Measurements from ENCODE around the gene HOXA11.
A peak's percentile ranks its signal among the peaks of the same experiment; 100 is the strongest.

HOXA11 gene

DNA sequence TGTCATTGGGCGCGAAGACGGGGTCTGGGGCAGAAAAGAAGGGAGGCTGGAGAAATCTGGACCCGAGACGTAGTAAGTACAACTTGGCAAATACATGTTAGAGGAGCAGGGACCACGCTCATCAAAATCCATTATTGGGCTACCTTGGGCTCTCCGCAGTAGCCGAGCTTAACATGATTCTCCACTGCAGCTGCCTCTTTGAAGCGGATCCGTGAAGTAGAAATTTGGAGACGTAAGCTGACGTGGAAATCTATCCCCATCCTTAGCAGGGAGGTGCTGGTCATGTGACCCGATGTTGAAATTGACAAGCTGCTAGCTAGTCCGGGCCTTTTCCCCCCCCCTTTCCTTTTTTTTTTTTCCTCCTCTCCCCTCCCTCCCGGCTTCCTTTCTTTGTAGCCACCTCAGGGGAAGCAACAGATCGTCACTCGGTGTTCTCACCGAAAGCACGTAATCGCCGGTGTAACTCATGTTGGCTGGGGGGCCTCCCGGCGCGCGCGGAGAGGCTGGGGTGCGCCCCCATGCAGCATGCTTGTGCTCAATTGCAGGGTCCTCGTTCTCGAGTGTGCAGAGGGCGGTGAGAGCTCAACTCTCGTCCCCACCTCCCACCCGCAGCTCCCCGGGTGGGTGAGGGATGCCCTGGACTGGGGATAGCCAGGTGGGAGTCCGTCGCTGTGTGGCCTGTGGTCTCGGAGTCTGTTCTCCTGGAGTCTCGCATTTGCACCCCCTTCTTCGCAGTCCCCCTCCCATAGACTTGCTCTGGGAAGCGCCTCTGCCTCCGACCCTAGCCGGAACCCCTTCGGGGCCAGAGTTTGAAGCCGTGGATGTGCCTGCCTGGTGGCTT is at the start of gene HOXA11:
HOXA11 (minus strand) TSS at position 220 of the 841 bp plus-strand sequence; CDS start at position 132, 88 bp downstream.
- DNase-seq (ENCODE audit: low read depth in 2 of 3, low spot score in 2 of 3), result peak in 1 of 3 experiments; percentile 0

DNA sequence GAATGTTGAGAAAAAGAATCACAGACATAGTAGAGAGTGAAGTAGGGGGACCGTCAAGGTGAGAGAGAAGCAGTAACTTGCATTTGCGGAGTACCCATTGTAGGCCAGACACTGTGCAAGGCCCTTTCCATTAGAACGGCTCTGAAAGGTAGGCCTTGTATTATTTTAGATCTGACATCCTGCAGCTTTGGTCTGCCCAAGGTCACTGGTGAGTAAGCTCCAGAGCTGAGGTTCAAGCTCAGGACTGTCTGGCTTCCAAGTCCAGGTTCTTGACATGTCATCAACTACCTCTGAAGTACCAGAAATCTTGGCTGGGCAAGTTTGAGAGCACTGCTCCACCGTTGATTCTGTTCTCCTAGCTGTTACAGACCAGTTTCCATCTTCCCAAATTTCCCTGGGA is 44.4 kb upstream of the HOXA11 start:
- DNase-seq (ENCODE audit: low read depth in 2 of 3, low spot score in 2 of 3), result no peak

DNA sequence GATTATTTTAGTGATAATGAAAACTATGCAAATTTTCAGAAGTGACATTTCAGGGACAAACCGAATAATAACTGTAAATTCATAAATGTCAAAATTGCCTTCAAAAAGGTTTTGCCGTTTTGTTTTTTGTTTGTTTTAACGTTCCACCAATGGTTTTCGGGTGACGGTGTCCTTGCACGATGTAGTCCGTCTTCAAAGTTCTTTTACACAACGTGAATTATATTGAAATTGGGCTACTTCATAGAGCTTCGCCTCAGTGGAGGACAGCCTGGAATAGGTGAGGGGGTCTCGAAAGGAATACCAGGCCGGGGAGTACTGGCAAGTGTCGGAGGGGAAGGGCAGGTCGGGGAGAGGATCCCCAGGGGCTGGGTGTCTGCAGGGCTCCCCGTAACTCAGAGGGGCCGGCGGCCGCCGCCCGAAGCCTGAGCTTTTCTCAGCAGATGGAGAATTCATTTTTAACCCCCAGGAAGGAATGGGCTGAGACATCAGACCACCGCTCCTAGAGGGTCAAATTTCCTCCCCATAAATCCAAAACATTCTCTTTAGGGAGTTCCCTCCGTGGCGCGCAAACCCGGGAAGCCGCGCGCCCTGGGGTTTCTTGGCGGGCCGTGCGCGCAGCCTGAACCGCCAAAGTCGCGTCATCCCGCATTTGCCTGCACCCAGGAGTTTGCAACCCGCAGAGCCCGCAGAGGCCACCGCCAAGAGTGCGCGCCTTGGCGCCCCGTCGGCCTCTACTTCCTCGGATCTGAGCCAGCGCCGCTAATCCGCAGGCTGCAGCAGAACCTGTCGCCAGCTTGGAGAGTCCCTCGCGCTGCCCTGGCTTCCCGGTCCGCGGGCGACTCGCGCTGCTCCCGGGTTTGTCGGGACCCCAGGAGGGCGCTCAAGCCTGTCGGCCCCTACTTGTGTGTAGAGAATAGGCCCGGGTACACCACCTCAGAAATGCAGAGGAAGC is 40.2 kb upstream of the HOXA11 start:
- no peak for DNase-seq (ENCODE audit: low read depth in 2 of 3, low spot score in 2 of 3)

DNA sequence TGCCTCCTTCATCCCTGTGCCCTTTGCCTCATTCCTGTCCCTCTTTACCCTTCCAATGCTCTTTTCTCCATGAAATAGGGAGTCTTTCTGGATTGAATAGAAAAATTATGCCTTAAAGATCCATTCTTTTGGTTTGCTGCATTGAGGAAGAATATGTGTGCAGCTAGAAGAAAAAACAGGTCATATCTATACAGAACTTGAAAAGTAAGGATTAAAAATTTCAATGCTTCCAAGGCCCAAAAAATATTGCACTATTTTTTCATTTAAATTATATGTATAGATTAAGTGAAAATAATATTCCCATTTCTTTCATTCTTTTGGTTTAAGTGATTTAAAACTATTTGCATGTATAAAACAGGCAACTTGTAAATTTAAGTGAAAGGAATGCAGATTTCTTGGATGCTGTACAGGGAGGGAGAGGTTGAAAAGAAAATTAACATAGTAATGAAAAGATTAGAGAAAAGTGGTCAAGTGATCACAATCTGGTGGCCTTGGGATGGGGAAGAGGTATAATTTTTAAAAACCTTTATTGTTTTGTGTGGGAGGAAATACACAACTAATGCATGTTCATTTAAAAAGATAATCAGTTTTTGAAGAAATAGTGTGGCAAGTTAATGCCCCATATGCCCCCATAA is 39.0 kb upstream of the HOXA11 start:
- DNase-seq (ENCODE audit: low read depth in 2 of 3, low spot score in 2 of 3), result no peak

- no peak for DNase-seq (ENCODE audit: low read depth in 2 of 3, low spot score in 2 of 3)
These were observed 36.3 kb upstream of the HOXA11 start for GRCh38 chr7:27221201-27221797.

DNA sequence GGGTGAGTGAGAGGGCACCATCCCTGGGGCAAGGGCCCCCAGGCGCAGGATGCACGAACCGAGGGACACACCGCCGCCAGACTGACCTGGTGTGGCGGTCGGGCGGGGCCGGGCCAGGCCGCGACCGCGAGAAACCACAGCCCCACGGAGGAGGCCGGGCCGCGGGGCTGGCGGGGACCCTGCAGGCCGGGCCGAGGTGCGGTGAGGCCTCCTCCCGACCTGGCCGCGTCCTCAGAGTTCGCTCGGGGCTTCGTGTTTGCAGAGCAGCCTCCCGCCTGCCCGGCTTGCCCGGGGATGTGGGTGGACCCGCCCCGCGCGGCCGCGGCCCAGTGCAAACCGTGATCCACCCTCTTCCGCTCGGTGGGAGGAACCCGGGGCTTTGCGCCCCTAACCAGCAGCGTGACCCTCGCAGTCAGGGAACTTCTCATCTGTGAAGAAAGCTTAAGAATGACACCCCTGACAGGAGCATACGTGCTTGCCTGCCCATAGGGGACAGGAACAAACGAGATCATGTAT is 35.5 kb upstream of the HOXA11 start:
- DNase-seq (ENCODE audit: low read depth in 2 of 3, low spot score in 2 of 3), result no peak

GRCh38 chr7:27219821-27220220 is 34.8 kb upstream of the HOXA11 start:
- no peak for DNase-seq (ENCODE audit: low read depth in 2 of 3, low spot score in 2 of 3)

- no peak for DNase-seq (ENCODE audit: low read depth in 2 of 3, low spot score in 2 of 3)
These were observed 32.9 kb upstream of the HOXA11 start for GRCh38 chr7:27217951-27218350.

DNA sequence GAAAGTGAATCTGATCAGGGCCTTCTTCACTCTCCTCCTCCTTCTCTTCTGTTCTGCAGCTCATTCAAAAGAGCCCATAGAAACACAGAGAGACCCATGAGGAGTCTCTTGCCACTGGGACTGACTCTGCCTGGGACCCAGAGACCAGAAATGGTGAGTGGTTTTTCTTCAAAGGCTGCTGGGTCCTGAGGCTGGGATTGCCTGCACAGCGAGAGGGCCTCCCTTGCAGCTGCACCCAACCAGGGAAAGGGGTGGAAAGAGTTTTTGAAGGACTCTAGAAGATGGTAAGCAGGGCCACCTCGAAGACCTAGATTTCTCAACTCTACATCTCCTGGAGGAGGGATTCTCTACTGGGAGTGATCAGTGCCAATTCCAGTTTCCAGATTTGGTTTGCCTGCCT is 30.3 kb upstream of the HOXA11 start:
- no peak for DNase-seq (ENCODE audit: low read depth in 2 of 3, low spot score in 2 of 3)

GRCh38 chr7:27214239-27214950 is 29.4 kb upstream of the HOXA11 start:
- no peak for DNase-seq (ENCODE audit: low read depth in 2 of 3, low spot score in 2 of 3)

- no peak for DNase-seq (ENCODE audit: low read depth in 2 of 3, low spot score in 2 of 3)
These were observed 28.6 kb upstream of the HOXA11 start for GRCh38 chr7:27213433-27214238.

DNA sequence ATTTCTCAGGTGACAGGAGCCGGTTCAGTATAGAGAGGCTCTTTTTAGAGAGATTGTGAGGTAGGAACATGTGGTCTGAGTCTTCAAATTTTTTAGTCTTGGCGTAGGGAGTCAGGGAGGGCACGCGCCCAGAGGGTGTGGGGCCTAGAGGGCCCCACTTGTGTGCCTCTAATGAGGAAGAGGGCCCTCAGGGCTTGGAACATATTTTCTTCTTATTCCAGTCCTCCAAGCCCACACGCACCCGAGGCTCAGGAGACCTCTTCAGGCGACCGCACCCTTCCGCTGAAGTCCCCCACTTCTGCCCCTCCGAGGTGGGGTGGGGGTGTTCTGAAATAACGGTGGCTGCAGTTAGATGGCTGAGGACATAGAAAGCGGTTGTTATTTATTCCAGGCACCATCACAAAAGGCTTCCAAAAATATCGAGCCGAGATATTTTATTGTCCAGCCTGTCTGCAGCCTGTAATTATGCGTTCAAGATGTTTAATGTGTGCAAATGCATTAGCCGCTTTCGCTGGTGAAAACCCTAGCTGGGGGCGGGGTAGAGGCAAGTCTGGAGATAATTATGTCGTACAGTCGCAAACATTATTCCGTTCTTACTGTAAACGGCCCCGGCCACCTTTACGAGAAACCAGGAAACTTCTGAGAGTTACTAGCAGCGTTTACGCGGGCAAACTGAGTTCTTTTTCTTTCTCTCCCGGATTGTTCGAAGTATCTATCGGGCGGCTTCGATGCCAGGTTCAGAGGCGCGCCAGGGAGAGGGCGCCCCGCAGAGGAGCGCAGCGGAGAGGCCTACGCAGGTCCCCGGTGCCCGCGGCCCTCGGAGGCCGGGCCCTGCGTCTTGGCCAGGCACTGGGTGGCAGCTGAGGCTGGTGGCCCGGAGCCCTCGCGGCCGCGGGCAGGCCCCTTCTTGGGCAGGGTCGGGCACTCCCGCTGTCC is 27.7 kb upstream of the HOXA11 start:
- DNase-seq (ENCODE audit: low read depth in 2 of 3, low spot score in 2 of 3), result no peak

DNA sequence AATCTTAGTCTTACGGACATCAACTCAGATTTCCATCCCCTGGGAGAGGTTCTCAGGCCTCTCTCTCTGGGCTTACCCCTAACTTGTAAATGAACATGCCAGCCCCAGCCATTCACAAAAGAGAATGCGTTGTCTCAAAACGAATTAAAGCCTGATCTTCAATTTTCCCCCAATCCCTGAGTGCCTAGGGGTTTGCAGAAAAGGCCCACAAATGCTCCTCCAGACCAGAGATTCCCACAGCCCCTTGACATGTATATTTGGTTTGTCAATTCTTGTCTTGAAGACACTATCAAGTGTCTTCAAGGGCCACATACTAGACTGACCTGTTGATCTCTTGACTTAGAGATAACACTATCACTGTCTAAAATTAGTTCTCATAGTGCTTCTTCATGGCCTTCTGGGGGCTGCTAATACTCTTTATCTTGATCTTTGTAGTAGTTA is 26.8 kb upstream of the HOXA11 start:
- DNase-seq (ENCODE audit: low read depth in 2 of 3, low spot score in 2 of 3), result no peak

- no peak for DNase-seq (ENCODE audit: low read depth in 2 of 3, low spot score in 2 of 3)
These were observed 26.0 kb upstream of the HOXA11 start for GRCh38 chr7:27211084-27211446.

DNA sequence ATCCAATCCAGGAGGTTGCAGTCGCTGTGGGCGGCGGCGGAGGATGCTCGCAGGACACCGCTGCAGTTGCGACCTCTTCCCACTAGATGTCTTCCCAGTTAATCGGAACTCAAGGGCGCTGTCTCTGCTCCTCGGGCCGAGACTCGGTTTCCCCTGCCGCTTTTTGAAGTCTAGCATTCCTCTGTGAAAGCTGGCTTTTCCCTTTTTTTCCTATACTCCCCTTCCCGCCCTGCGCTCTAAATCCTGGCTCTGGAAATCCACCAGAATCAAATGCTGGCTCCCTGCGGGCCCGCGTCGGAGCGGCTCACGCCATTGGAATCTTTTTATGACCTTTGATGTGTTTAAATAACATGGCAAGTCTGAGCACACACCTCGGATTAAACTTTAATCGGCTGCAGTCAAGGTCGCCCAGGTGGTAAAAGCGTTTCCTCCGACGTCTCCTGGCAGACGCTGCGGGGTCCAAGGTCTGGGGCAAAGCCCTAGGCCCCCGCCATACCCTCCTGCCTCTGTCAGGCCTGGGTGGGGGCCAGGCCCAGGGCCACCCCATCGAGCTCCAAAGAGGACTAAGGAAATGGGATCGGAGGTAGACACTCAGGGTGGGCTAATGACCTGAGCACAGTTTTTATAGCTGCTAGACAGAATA is 25.5 kb upstream of the HOXA11 start:
- no peak for DNase-seq (ENCODE audit: low read depth in 2 of 3, low spot score in 2 of 3)

DNA sequence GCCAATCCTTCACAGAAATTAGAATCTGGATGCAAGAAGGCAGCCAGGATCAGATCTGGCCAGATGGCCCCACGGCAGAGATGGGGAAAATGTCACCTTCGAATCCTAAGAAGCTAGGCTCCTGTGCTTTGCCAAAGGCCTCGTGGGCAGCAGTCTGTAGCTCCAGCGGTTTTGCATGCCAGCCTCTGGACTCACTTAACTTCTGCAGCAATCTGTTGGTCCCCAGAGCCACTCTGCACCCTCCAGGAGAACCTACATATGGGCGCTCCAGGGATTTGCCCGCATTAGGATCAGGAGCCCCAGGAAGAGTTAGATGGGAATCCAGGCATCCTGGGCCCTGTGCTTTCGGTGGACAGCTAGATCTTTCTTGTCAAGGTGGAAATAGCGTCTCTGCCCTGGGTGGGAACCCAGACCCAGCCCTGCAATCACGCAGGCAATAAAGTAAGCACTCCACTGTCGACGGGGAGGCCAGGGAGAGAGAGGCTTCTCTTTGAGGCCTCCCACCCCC is 25.0 kb upstream of the HOXA11 start:
- DNase-seq (ENCODE audit: low read depth in 2 of 3, low spot score in 2 of 3), result no peak

DNA sequence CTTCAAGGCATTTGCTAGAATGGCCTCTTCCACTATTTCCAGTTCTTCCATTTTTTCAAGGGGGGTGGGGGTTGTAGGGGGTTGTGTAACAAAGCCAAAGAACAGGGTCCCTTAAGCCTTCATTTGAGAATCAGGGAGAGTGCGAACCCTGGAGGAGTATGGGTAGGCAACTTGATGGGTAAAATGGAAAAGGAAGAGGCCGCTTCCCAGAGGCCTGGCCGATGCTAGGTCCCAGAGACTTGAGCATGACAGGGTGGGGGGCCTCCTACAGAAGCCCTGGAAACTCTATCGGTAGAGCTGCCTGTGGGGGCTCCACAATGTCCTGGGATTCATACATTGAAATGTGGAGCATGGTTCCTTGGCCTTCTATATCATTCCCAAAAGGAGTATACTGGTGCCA is 24.0 kb upstream of the HOXA11 start:
- no peak for DNase-seq (ENCODE audit: low read depth in 2 of 3, low spot score in 2 of 3)
